SHP77 treated with DMSO at 0.1 percent for 48 hours (cell line): ENCODE data around the gene HRH1.
"Not testable (repeated sequence)": the region's sequence is repeated elsewhere in the genome, so short reads cannot be mapped to it uniquely, and the experiment has no call there.

Experiments used
- DNase-seq: peaks from one replicate; lab custom pipeline; 2025; lab: John Stamatoyannopoulos, UW

The HRH1 gene

GRCh38 chr3:11140713-11141104, 13.6 kb upstream of the HRH1 start:
- no peak for DNase-seq

DNA sequence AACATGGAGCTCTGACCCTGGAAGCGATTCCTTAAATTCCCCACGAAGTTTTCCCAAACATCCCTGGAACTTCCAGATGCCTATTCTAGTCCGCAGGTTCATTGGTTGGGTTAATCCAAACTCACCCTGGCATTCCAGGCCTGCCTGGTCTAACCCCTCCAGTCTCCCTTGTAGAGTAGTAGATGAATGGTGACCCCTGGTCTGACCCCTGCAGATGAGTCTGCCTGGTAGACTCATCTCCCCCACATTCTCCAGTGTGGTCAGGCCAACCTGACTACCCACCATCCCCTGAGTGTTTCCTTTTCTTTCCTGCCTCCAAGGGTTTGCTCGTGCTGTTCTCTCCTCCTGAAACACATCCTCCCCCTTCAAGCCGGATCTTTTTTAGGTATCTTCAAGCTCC, 10.8 kb upstream of the HRH1 start:
- no peak for DNase-seq

- DNase-seq = no peak
Measured at GRCh38 chr3:11144996-11145395, 9.3 kb upstream of the HRH1 start.

GRCh38 chr3:11145888-11146287, 8.4 kb upstream of the HRH1 start:
- DNase-seq = no peak

GRCh38 chr3:11146773-11147660, 7.3 kb upstream of the HRH1 start:
- no peak for DNase-seq

DNA sequence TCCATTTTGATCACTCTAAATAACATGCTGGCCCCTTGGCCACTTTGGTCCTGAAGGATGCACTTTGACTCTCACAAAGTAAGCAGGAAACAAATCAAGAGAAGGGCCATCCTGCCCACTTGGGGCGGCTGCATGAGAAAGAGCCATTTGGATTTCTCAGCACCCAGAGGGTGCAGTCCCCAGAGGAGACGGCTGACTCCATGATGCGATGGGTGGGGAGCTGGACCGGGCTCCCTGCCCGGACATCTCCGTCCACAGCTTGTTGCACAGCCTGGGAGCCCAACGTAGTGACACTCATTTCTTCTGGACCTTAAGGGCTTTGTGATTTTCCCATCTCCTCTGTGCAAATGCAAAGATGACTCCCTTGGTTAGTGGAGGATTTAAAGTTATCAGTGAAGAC, 4.0 kb upstream of the HRH1 start:
- DNase-seq = no peak

DNA sequence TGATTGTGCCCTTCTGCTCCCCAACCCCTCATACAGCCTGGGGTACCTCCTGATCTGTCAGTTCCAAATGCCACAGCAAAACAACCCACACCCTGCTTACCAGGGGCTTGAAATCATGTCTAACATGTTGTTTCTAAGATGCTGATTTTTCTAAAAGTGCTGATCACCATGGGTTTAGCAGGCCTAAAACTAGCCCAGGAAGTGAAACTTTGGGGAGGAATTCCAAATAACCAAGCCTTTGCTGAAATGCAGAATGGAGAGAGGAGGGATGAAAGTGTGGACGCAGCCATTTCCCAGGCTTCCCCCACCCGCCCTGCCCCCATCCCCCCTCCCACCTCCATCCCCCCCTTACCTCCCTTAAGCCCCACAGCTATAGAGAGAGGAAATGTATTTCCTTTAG, 2.0 kb upstream of the HRH1 start:
- no peak for DNase-seq

GRCh38 chr3:11154953-11155325, 646 bp downstream of the HRH1 start:
- DNase-seq = no peak

DNA sequence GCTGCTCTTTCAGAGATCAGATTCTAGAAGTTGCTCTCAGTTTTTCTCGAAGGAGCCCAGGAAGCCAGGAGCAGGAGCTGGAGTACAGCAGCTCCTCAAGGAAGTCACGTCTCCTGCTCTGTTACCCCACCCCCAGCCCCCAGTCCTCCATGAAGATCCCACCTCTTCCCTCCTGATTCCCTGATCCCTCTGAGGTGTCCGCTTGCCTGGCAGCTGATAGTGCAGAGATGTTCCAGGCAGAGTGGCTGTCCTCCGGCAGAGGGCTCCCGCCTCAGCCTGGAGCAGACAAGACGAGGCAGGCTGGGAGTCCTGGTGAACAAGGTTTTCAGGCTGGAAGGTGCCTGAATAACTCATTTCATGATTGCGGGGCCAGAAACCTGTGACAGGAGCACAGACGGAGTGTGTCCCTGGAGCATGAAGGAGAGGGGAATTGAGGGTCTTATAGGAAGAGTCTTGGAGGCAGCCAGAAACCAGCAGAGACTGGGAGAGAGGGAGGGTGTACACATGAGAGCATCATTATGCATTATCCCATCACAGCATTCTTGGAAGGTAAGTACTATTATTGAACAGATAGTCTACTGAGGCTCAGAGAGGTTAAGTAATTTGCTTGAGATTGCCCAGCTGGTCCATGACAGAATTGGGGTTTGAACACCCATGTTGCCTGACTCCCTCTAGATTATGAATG, 1.2 kb downstream of the HRH1 start:
- DNase-seq = no peak

DNA sequence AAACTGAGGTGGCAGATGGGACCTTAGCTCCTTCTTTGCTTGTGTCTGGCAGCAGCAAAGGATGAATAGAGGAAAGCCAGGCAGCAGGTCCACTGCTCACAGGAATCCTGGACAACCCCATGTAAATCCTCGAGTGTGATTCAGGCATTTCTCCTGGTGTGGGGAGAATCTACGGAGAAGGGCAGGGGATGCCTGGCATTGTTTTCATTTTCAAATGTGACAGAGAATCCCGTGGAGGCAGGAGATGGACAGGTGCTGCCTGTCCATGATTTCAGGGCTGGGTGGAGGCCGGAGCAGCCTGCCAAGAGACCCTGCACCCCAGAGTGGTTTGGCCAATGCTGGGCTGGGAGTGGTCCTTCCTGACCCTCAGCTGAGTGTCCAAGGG, 1.7 kb downstream of the HRH1 start:
- DNase-seq = no peak

- no peak for DNase-seq
Measured at GRCh38 chr3:11157421-11157820, 3.1 kb downstream of the HRH1 start.

DNA sequence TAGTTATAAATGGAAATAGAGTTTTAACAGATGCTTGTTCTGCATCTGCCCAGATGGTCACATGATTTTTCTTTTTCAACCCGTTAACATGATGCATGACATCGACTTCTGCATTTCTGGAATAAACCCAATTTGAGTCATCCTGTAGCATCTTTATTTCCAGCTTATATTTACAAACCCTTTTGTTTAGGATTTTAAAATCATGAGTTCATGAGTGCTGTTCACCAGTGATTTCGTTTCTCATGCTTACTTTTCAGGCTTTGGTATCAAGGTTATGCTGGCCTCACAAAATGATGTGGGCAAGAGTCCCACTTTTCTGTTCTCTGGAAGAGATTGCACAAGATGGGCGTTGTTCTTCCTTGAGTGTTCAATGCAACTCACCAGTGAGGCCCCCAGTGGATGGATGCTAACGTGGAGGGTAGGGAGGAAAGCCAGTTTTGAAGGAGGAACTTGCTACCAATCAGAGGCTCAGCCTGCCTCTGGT, 5.2 kb downstream of the HRH1 start:
- no peak for DNase-seq

DNA sequence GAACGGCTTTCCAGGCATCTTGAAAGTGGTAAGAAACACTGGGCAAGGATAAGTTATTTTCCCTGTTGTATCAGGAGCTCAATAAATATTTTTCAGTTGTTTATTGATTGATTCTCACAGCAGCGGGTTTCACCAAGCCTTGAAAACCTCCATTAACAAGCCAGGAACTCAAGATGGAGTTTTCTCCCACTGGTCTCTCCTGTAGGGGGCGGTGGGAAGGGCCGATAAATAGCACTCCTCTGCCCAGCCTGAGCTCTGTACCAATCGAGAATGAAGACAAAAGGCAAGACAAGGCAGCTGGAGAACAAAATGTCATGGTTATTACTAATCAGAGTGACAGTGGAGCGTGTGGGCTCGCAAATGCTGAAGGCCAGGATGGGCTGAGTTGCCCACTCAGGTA, 7.4 kb downstream of the HRH1 start:
- DNase-seq = no peak

DNA sequence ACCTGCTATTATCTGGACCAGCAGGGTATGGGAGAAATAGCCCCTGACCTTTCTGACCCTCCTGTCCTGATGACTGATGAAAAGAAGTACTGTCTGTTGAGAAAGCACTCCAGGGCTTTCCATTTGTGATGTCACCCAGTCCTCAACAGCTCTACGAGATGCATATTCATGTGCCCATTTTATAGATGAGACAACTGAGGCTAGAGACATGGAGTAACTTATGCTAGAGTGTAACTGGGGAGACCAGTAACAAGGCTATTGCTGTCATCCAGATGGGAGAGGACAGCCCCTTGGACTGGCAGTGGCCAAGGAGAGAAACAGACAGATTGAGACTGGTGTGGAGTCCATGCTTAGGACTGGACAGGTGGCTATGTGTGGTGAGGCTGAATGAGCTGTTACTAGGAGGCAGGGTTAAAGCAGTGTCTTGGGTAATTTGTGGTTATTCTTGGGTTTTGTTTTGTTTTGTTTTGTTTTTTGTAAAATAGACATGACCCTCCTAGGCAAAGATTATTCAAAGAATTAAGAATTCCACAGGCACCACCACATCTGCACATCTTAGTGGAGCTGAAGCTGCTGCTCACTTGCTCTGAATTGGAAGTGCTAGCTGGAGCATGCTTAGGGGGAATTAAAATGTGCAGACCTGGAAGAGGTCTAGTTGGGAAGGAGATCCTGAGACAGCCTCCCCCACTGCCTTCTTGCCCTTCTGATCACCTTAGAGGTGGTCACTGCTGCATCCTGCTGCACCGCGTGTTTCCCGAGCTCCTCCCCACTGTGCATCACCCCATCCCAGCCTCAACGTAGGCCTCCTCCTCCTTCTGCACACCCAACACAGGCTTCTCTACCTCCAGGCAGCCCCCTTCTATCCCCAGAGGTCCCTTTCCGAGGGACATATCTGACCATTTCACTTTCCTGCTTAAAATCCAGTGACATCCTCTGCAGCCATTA, 8.4 kb downstream of the HRH1 start:
- DNase-seq = no peak

- no peak for DNase-seq
Measured at GRCh38 chr3:11164607-11165006, 10.3 kb downstream of the HRH1 start.

- no peak for DNase-seq
Measured at GRCh38 chr3:11165476-11165875, 11.2 kb downstream of the HRH1 start.

GRCh38 chr3:11166807-11167400, 12.6 kb downstream of the HRH1 start:
- not testable (repeated sequence) for DNase-seq

- DNase-seq = no peak
Measured at GRCh38 chr3:11167590-11167989, 13.3 kb downstream of the HRH1 start.

- no peak for DNase-seq
Measured at GRCh38 chr3:11168406-11168805, 14.1 kb downstream of the HRH1 start.

DNA sequence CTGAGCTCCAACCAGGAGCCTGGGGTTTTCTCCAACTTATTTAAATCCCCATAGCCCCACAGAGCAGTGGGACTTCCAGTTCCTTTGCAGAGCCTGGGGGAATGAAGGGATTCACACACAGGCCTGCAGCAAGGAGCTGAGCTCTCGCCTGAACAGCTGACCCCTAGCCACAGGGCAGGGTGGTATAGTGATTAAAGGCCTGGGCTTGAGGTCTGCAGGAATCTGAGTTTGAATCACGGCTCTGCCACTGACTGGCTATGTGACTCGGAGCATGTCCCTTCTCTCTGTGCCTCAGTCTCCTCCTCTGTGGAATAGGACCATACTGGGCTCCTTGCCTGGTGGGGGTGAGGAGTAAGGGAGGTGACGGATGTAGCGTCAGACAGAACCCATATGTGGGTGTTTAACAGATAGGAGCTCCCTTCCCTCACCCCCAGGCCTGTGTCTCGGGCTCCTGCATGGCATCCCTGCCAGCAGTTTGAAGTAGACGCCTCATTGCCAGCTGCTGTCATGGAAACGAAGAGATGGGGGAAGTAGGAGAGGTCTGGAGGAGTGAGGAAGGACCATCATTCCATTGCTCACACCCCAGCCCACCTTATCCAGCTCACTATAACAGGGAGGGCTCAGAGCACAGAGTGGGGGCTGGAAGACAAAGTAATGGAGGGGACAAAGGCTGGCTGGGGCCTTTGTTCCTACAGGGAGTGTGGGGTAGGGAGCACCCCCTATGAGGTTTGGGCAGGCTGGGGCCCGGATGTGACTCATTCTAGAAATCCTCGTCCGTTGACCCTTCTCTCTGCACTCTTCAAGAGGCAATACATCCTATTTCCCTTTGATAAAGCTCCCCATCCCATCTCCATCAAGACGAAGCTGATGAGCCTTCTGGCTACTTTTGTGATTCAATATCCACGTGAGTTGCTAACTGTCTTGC, 14.8 kb downstream of the HRH1 start:
- DNase-seq = no peak
